Body of pancreas (tissue), 4 donors: ENCODE results near the gene FTSJ1. TPM values are rescaled to one million over a fixed set of nuclear protein-coding genes. Genes with fewer than 3 reads are reported as not detected.

ENCODE experiments used
- ATAC-seq: fragments of 150-250 bp; one replicate; pipeline ENCODE4 v1.9.1; 2016
- DNase-seq, 4 donors: peaks; one replicate each; pipeline ENCODE4 v3.0.0-alpha.2; 2019
- H3K27ac ChIP-seq, 4 donors: fragments of 200-600 bp; sonication (generic); 1 replicate in 3 of 4; 2 replicates in 1 of 4; pipeline versions ENCODE4 v1.5.1 to v1.6.1; 2016 to 2019; ENCODE audit warnings: mild to moderate bottlenecking in 1 of 4, mixed read lengths in 1 of 4, moderate library complexity in 1 of 4
- H3K27me3 ChIP-seq, 2 donors: fragments of 200-600 bp; sonication (generic); one replicate each; pipeline ENCODE4 v1.6.0; 2016; ENCODE audit warnings: mild to moderate bottlenecking in 1 of 2
- H3K36me3 ChIP-seq, 2 donors: fragments of 200-600 bp; sonication (generic); replicated peaks in 1 of 2; 2 replicates each; pipeline ENCODE4 v1.5.1; 2016; ENCODE audit warnings: low read depth in 2 of 2; ENCODE audit not compliant: insufficient read depth in 1 of 2
- H3K4me1 ChIP-seq: fragments of 200-600 bp; sonication (generic); one replicate; pipeline ENCODE4 v1.6.0; 2016
- H3K4me3 ChIP-seq, 2 donors: fragments of 200-600 bp; sonication (generic); 1 replicate in 1 of 2; 2 replicates in 1 of 2; pipeline ENCODE4 v1.5.1; 2016 to 2019
- H3K9me3 ChIP-seq, 3 donors: fragments of 200-600 bp; sonication (generic); 1 replicate in 2 of 3; 2 replicates in 1 of 3; pipeline ENCODE4 v1.5.1; 2016
- CTCF ChIP-seq, 7 experiments: fragments of 450-650 bp in 4 of 7; fragments of 200-600 bp in 3 of 7; sonication (generic) in 3 of 7; IDR thresholded peaks; one replicate each; pipeline ENCODE4 v1.5.1; 2016 to 2019; ENCODE audit warnings: antibody characterized with exemption in 7 of 7
- POLR2A ChIP-seq, 3 donors: fragments of 450-650 bp; IDR thresholded peaks; one replicate each; pipeline ENCODE4 v1.6.1; 2016; ENCODE audit warnings: antibody characterized with exemption in 3 of 3, mild to moderate bottlenecking in 2 of 3
- WGBS, 2 donors: methylation state at CpG; one replicate each; pipeline ENCODE4 v1.1.5; 2017; 5-methylcytosine and 5-hydroxymethylcytosine counted together
- intact Hi-C: fragments of 100-400 bp; cut with DNase I; formaldehyde crosslinking; loops from one replicate; pipeline ENCODE4 v1.15.1; 2023
- total RNA-seq, 2 donors: library from RNA; depleted of rRNA; stranded (reverse); fragments of >200 nt; gene quantifications; one replicate each; pipeline ENCODE4 v1.1.0, GENCODE V29; 2016

The FTSJ1 gene
- total RNA-seq, 2 donors from 2014 or later: 37.1 to 56.4 TPM

GRCh38 chrX:48509619-48510018, 33.6 kb downstream of the FTSJ1 start:
- H3K36me3 ChIP-seq: no peaks in the 10 kb centered on the region
- H3K27me3 ChIP-seq: no peaks in the 10 kb centered on the region
- no peak for ATAC-seq
- no peak overlapping the region for H3K4me3 ChIP-seq
- 69% methylated on average over 6 of the region's 11 CpGs; no CpG with 5 or more reads in 1 of the 2 donors for WGBS, 2 donors
- H3K27ac ChIP-seq: no peak overlapping the region
- no peaks in the 10 kb centered on the region for H3K9me3 ChIP-seq
- TF ChIP-seq CTCF (IDR thresholded peaks at IDR 0.05): no peak
- no peak for TF ChIP-seq POLR2A (IDR thresholded peaks at IDR 0.05)
- peaks cover 12% of the 10 kb centered on the region for H3K4me1 ChIP-seq
- intact Hi-C loops: no loop called here
- no peak for DNase-seq

- peaks cover 12% of the 10 kb centered on the region for H3K4me1 ChIP-seq
- H3K27ac ChIP-seq: no peak overlapping the region
- intact Hi-C loops: no loop called here
- no peaks in the 10 kb centered on the region for H3K9me3 ChIP-seq
- TF ChIP-seq CTCF (IDR thresholded peaks at IDR 0.05): peak in 5 of 7 experiments; percentile 11 to 33 (median 28)
- no peak for TF ChIP-seq POLR2A (IDR thresholded peaks at IDR 0.05)
- 37% methylated on average over 3 of the region's 4 CpGs; no CpG with 5 or more reads in 1 of the 2 donors for WGBS, 2 donors
- ATAC-seq: peak; percentile 31
- DNase-seq: peak; percentile 9 to 54 (median 30)
- H3K27me3 ChIP-seq: no peaks in the 10 kb centered on the region
- H3K4me3 ChIP-seq: no peak overlapping the region
- H3K36me3 ChIP-seq: no peaks in the 10 kb centered on the region
Measured at GRCh38 chrX:48511560-48511959, 35.6 kb downstream of the FTSJ1 start.

GRCh38 chrX:48512371-48512935, 36.5 kb downstream of the FTSJ1 start:
- ATAC-seq (no peak), DNase-seq (no peak)
- 87 to 89% methylated on average over 8 to 17 of the region's 20 CpGs for WGBS, 2 donors
- H3K27me3 ChIP-seq: no peaks in the 10 kb centered on the region
- no peaks in the 10 kb centered on the region for H3K9me3 ChIP-seq
- no peaks in the 10 kb centered on the region for H3K36me3 ChIP-seq
- H3K4me3 ChIP-seq: no peak overlapping the region
- no peak overlapping the region for H3K27ac ChIP-seq
- TF ChIP-seq POLR2A (IDR thresholded peaks at IDR 0.05) (no peak), CTCF (IDR thresholded peaks at IDR 0.05) (no peak)
- H3K4me1 ChIP-seq: peaks cover 12% of the 10 kb centered on the region
- intact Hi-C loops: no loop called here

GRCh38 chrX:48513670-48514069, 37.7 kb downstream of the FTSJ1 start:
- Histone ChIP-seq H3K27ac (no peak overlapping the region), H3K27me3 (no peaks in the 10 kb centered on the region), H3K9me3 (no peaks in the 10 kb centered on the region), H3K36me3 (no peaks in the 10 kb centered on the region), H3K4me1 (peaks cover 6% of the 10 kb centered on the region), H3K4me3 (no peak overlapping the region)
- ATAC-seq (no peak), DNase-seq (no peak)
- 78% methylated on average over 3 of the region's 4 CpGs; no CpG with 5 or more reads in 1 of the 2 donors for WGBS, 2 donors
- no peak for TF ChIP-seq POLR2A (IDR thresholded peaks at IDR 0.05)
- TF ChIP-seq CTCF (IDR thresholded peaks at IDR 0.05): no peak
- intact Hi-C loops: no loop called here
